GM12865 (cell line): Measurements from ENCODE around the gene COMT.
"Not testable (repeated sequence)": the region's sequence is repeated elsewhere in the genome, so short reads cannot be mapped to it uniquely, and the experiment has no call there.

Experiments used
- DNase-seq: peaks from one replicate; pipeline ENCODE4 v3.0.0; 2010; ENCODE audit warnings: low read depth
- H3K4me3 ChIP-seq: 2 replicates; pipeline ENCODE4 v1.5.1; 2011; ENCODE audit warnings: mild to moderate bottlenecking, low read depth, low read length, control low read depth
- TF ChIP-seq, protein P1 (sequence below): IDR thresholded peaks from 2 replicates; pipeline ENCODE4 v1.5.1; 2011; ENCODE audit warnings: low read length, control low read depth, low read depth, inconsistent platforms; ENCODE audit not compliant: insufficient read depth; ENCODE audit errors: missing control alignments

COMT gene

DNA sequence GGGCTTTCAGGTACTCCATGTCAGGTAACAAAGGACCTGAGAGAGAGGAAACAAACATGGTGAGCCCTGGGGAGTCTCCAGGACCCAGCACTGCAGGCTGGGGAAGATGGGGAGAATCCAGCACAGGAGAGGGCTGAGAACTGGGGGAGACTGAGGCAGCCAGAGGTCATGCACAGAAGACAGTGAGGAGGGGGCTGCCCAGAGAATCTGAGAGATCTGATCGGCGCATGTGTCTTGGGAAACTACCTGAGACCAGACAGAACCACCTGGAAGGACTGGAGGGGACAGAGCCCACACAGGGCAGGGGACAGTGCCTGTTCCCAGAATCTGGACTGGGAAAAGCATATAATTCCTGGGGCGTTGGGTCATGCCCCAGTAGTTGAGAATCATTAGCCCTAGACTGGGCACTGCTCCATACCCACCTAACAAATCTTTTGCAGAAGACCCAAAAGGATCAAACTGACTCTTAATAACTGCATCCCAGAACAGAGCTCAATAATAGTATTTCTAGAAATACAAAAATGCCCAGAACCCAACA is 20.0 kb upstream of the COMT start:
- no peak for DNase-seq
- H3K4me3 ChIP-seq: no peak overlapping the region
- TF ChIP-seq, protein P1, sequence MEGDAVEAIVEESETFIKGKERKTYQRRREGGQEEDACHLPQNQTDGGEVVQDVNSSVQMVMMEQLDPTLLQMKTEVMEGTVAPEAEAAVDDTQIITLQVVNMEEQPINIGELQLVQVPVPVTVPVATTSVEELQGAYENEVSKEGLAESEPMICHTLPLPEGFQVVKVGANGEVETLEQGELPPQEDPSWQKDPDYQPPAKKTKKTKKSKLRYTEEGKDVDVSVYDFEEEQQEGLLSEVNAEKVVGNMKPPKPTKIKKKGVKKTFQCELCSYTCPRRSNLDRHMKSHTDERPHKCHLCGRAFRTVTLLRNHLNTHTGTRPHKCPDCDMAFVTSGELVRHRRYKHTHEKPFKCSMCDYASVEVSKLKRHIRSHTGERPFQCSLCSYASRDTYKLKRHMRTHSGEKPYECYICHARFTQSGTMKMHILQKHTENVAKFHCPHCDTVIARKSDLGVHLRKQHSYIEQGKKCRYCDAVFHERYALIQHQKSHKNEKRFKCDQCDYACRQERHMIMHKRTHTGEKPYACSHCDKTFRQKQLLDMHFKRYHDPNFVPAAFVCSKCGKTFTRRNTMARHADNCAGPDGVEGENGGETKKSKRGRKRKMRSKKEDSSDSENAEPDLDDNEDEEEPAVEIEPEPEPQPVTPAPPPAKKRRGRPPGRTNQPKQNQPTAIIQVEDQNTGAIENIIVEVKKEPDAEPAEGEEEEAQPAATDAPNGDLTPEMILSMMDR: no peak

DNA sequence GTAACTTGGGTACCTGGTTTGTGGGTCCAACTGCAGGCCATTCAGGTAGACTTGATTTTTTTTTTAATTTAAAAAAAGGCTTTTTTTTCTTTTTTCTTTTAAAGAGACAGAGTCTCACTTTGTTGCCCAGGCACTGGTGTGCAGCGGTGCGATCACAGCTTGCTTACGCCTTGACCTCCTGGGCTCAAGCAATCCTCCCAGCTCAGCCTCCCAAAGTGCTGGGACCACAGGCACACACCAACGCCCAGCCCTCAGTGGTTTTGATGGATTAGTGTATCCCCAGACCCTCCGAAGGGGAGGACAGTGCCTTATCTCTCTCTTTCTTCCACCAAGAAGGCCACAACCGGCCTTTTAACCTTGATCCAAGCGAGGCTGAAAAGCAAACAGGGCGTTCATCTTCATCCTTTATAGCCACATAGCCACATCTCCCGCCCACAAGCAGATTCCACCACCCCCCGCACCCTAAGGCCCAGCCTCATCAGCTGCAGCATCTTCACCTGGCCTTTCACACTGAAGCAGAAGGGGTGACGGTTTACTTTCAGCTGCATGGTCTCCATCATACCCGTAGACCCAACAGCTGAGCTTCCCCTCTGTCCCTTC is 17.6 kb upstream of the COMT start:
- TF ChIP-seq, protein P1: no peak
- H3K4me3 ChIP-seq: no peak overlapping the region
- DNase-seq: no peak

DNA sequence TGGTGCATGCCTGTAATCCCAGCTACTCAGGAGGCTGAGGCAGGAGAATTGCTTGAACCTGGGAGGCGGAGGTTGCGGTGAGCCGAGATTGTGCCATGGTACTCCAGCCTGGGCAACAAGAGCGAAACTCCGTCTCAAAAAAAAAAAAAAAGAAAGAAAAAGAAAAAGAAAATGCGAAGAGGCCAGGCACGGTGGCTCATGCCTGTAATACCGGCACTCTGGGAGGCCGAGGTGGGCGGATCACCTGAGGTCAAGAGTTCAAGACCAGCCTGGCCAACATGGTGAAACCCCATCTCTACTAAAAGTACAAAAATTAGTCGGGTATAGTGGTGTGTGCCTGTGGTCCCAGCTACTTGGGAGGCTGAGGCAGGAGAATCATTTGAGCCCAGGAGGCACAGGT is 15.5 kb upstream of the COMT start:
- H3K4me3 ChIP-seq, DNase-seq: not testable (repeated sequence)

DNA sequence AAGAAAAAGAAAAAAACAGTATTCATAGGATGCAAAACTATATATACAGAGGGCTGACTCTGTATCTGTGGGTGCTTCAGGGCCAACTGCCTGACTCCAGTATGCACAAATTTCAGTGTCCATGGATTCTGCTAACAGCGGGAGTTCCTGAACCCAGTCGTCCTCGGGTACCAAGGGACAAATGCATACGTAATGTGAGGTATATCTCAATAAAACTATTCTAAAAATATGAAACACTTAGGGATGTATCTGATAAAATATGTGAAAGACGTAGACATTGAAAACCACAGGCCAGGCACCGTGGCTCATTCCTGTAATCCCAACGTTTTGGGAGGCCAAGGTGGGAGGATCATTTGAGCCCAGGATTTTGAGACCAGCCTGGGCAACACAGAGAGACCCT is 13.9 kb upstream of the COMT start:
- H3K4me3 ChIP-seq: no peak overlapping the region
- TF ChIP-seq, protein P1: no peak
- no peak for DNase-seq

DNA sequence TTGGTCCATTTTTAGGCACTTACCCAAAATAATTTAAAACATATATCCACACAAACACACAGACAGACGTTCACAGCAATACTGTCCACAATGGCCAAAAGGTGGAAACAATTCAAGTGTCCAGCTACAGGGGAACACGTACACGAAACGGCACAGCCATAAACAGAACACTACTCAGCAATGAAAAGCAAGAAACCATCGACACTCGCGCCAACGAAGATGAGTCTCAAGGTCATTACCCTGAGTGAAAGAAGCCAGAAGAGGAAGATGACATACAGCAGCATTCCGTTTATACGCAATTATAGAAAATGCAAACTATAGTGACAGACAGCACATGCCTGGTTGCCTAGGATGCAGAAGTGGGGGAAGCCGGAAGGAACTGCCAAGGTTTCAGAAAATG is 13.4 kb upstream of the COMT start:
- TF ChIP-seq, protein P1: no peak
- H3K4me3 ChIP-seq: no peak overlapping the region
- DNase-seq: no peak

DNA sequence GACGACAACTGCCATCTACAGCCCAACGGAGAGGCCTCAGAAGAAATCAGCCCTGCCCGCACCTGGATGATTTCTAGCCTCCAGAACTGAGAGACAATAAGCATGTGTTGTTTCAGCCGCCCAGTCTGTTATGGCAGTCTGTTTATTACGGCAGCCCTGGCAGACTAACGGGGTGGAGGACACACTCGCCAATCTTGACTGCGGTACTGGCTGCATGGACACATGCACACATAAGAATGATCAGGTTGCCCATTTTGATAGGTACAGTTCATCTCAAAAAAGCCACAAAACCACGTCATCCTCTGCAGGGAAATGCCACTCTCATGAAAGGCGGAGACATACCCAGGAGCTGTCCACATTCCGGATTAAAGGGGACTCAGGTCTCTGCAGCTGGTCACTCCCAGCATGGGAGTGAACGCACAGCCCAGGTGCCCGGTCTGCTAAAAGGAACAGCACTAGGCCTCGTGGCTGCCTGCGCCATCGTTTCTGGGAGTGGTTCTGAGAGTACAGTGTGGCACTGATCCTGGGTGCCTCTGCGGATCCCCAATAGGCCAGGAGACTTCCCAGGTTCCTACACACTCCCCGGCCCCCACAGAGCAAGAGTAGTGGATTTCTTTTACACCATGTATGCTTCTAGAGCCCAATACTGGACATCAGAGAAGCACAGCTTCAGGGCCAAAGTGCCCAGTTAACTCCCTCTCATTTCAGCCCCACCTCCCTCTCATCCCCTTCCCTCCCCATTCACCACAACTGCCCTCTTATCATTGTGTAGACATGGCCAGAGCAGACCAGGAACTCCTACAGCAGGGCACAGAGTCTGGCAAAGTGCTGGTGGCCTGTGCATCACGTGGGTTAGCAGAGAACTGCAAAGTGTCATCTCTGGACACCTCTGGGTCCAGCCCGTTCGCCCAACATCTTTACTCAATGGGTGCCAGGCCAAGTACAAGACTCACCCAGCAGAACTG is 11.7 kb upstream of the COMT start:
- H3K4me3 ChIP-seq: no peak overlapping the region
- no peak for DNase-seq
- TF ChIP-seq, protein P1: no peak
